A673 (cell line): ENCODE measurements around the gene UVSSA. TPM values are rescaled to one million over a fixed set of nuclear protein-coding genes. Genes with fewer than 3 reads are reported as not detected.

Source experiments
- BruUV-seq: library from RNA; stranded (reverse); fragments of 400-500 nt; replicated peaks from 2 replicates; lab custom pipeline; 2021; lab: Mats Ljungman, UMichigan
- CTCF ChIA-PET: fragments of 300-600 bp; sonication (Branson Sonifier 250); formaldehyde crosslinking; loops from one replicate; lab custom pipeline; 2022; ENCODE audit warnings: antibody characterized with exemption; lab: Charles Lee
- POLR2A ChIA-PET: fragments of 300-600 bp; sonication (Branson Sonifier 250); formaldehyde crosslinking; loops from one replicate; lab custom pipeline; 2022; ENCODE audit warnings: antibody characterized with exemption; ENCODE audit not compliant: low non-redundant PET; lab: Charles Lee
- DNase-seq: peaks from one replicate; pipeline ENCODE4 v3.0.0-alpha.2; 2015; ENCODE audit warnings: low spot score
- H3K27ac ChIP-seq: fragments of 200-600 bp; sonication (generic); 2 replicates; pipeline ENCODE4 v1.5.1; 2016; ENCODE audit warnings: mixed run types, low read depth, mild to moderate bottlenecking, mixed read lengths, antibody characterized with exemption, low read length; ENCODE audit not compliant: poor library complexity, severe bottlenecking
- H3K27me3 ChIP-seq: fragments of 200-600 bp; sonication (generic); replicated peaks from 2 replicates; pipeline ENCODE4 v1.6.1; 2017; ENCODE audit warnings: mixed run types, low read depth, mild to moderate bottlenecking, mixed read lengths, antibody characterized with exemption, low read length; ENCODE audit not compliant: insufficient read depth, poor library complexity
- H3K36me3 ChIP-seq: fragments of 200-600 bp; sonication (generic); 2 replicates; pipeline ENCODE4 v1.6.1; 2016; ENCODE audit warnings: mixed run types, mild to moderate bottlenecking, mixed read lengths, antibody characterized with exemption, low read length; ENCODE audit not compliant: insufficient read depth, poor library complexity, severe bottlenecking
- H3K4me1 ChIP-seq: fragments of 200-600 bp; sonication (generic); 2 replicates; pipeline ENCODE4 v1.6.1; 2017; ENCODE audit warnings: mixed run types, mild to moderate bottlenecking, mixed read lengths, antibody characterized with exemption, low read length; ENCODE audit not compliant: insufficient read depth, poor library complexity, severe bottlenecking
- H3K4me3 ChIP-seq: fragments of 200-600 bp; sonication (generic); 2 replicates; pipeline ENCODE4 v1.5.1; 2016; ENCODE audit warnings: low read depth, mixed run types, mild to moderate bottlenecking, mixed read lengths, low read length; ENCODE audit not compliant: poor library complexity, severe bottlenecking
- H3K9me3 ChIP-seq: fragments of 200-600 bp; sonication (generic); 2 replicates; pipeline ENCODE4 v1.6.1; 2016; ENCODE audit warnings: mixed run types, low read depth, mild to moderate bottlenecking, mixed read lengths, antibody characterized with exemption, low read length; ENCODE audit not compliant: poor library complexity, severe bottlenecking
- CTCF ChIP-seq: fragments of 300-800, 200-600 bp; sonication (generic); conservative IDR thresholded peaks from 2 replicates; pipeline ENCODE4 v1.5.1; 2017; ENCODE audit warnings: low read depth, mild to moderate bottlenecking, antibody characterized with exemption, low read length, moderate library complexity, mixed read lengths
- EZH2 ChIP-seq: fragments of 200-600 bp; sonication (generic); IDR thresholded peaks from 2 replicates; pipeline ENCODE4 v1.6.1; 2017; ENCODE audit warnings: borderline replicate concordance, low read depth, mild to moderate bottlenecking, mixed read lengths, antibody characterized with exemption, low read length; ENCODE audit not compliant: poor library complexity, severe bottlenecking
- intact Hi-C: fragments of 100-400 bp; cut with micrococcal nuclease; formaldehyde crosslinking; loops from one replicate; pipeline ENCODE4 v1.10.0; 2022; ENCODE audit not compliant: unreplicated experiment
- total RNA-seq: library from RNA; stranded (reverse); gene quantifications from 2 replicates; pipeline ENCODE4 v1.2.3, GENCODE V29; 2021

The UVSSA gene
- total RNA-seq, 1 experiment from 2014 or later, result 20.3 TPM

GRCh38 chr4:1310796-1311631 lies 36.0 kb upstream of the UVSSA start:
- CTCF ChIA-PET, result no interaction called here
- no peak for DNase-seq
- no peaks in the 10 kb centered on the region for H3K9me3 ChIP-seq
- TF ChIP-seq EZH2 (no peak), CTCF (no peak)
- no TSS peak for BruUV-seq
- H3K4me1 ChIP-seq, result peaks cover 17% of the 10 kb centered on the region
- H3K4me3 ChIP-seq, result no peak overlapping the region
- POLR2A ChIA-PET, result no interaction called here
- H3K36me3 ChIP-seq, result peaks cover 22% of the 10 kb centered on the region
- H3K27me3 ChIP-seq, result no peaks in the 10 kb centered on the region
- peak overlapping the region; percentile 23 for H3K27ac ChIP-seq
- intact Hi-C loops, result no loop called here

GRCh38 chr4:1312821-1313640 lies 34.0 kb upstream of the UVSSA start:
- no peak for TF ChIP-seq CTCF
- no peak for TF ChIP-seq EZH2
- H3K4me1 ChIP-seq, result peaks cover 13% of the 10 kb centered on the region
- DNase-seq, result no peak
- CTCF ChIA-PET, result no interaction called here
- no peak overlapping the region for H3K27ac ChIP-seq
- intact Hi-C loops, result no loop called here
- H3K36me3 ChIP-seq, result peaks cover 30% of the 10 kb centered on the region
- no peaks in the 10 kb centered on the region for H3K27me3 ChIP-seq
- no TSS peak for BruUV-seq
- no peaks in the 10 kb centered on the region for H3K9me3 ChIP-seq
- no peak overlapping the region for H3K4me3 ChIP-seq
- POLR2A ChIA-PET, result no interaction called here

GRCh38 chr4:1315306-1315705 lies 31.7 kb upstream of the UVSSA start:
- Histone ChIP-seq H3K36me3 (peaks cover 45% of the 10 kb centered on the region), H3K4me1 (no peaks in the 10 kb centered on the region), H3K9me3 (no peaks in the 10 kb centered on the region), H3K27ac (no peak overlapping the region), H3K4me3 (no peak overlapping the region), H3K27me3 (no peaks in the 10 kb centered on the region)
- no peak for DNase-seq
- POLR2A ChIA-PET, result no interaction called here
- TF ChIP-seq CTCF, result no peak
- TF ChIP-seq EZH2, result no peak
- intact Hi-C loops, result no loop called here
- CTCF ChIA-PET, result no interaction called here
- BruUV-seq, result no TSS peak
